ENCODE results near the gene ARX.

- TF ChIP-seq CTCF (IDR thresholded peaks at IDR 0.05; ENCODE audit: low read length) (no peak), EZH2 (optimal IDR thresholded peaks at IDR 0.05; ENCODE audit: low read depth, low read length) (no peak)
These were observed 9.8 kb upstream of the ARX start for GRCh38 chrX:25025615-25026014.
